KOPT-K1 (cell line): ENCODE measurements around the gene SPC25.

Source experiments
- H3K27ac ChIP-seq: fragments of 200-600 bp; sonication (generic); 2 replicates; pipeline ENCODE4 v1.5.1; 2016; ENCODE audit warnings: antibody characterized with exemption, mild to moderate bottlenecking, low read depth, low read length; ENCODE audit not compliant: poor library complexity, severe bottlenecking
- H3K36me3 ChIP-seq: fragments of 200-600 bp; sonication (generic); 2 replicates; pipeline ENCODE4 v1.5.1; 2017; ENCODE audit warnings: antibody characterized with exemption, mild to moderate bottlenecking, low read length, moderate library complexity; ENCODE audit not compliant: insufficient read depth
- H3K9me3 ChIP-seq: fragments of 200-600 bp; sonication (generic); 2 replicates; pipeline ENCODE4 v1.5.1; 2017; ENCODE audit warnings: antibody characterized with exemption, low read length, mild to moderate bottlenecking; ENCODE audit not compliant: insufficient read depth, poor library complexity, severe bottlenecking

The SPC25 gene

GRCh38 chr2:168913495-168913894 lies 23.3 kb upstream of the SPC25 start:
- Histone ChIP-seq H3K9me3 (peaks cover 7% of the 10 kb centered on the region), H3K36me3 (no peaks in the 10 kb centered on the region), H3K27ac (no peak overlapping the region)

GRCh38 chr2:168912901-168913369 lies 22.7 kb upstream of the SPC25 start:
- Histone ChIP-seq H3K9me3 (peaks cover 7% of the 10 kb centered on the region), H3K36me3 (no peaks in the 10 kb centered on the region), H3K27ac (no peak overlapping the region)

- Histone ChIP-seq H3K36me3 (no peaks in the 10 kb centered on the region), H3K9me3 (peaks cover 7% of the 10 kb centered on the region), H3K27ac (no peak overlapping the region)
These were observed 22.2 kb upstream of the SPC25 start for GRCh38 chr2:168912466-168912865.

GRCh38 chr2:168910330-168910729 lies 20.1 kb upstream of the SPC25 start:
- Histone ChIP-seq H3K27ac (no peak overlapping the region), H3K36me3 (no peaks in the 10 kb centered on the region), H3K9me3 (peaks cover under 1% of the 10 kb centered on the region)

- H3K27ac ChIP-seq, result no peak overlapping the region
- H3K36me3 ChIP-seq, result no peaks in the 10 kb centered on the region
- H3K9me3 ChIP-seq, result no peaks in the 10 kb centered on the region
These were observed 17.9 kb upstream of the SPC25 start for GRCh38 chr2:168907940-168908662.

GRCh38 chr2:168904358-168904757 lies 14.1 kb upstream of the SPC25 start:
- Histone ChIP-seq H3K27ac (no peak overlapping the region), H3K9me3 (no peaks in the 10 kb centered on the region)

GRCh38 chr2:168903888-168904287 lies 13.7 kb upstream of the SPC25 start:
- Histone ChIP-seq H3K9me3 (no peaks in the 10 kb centered on the region), H3K27ac (no peak overlapping the region), H3K36me3 (no peaks in the 10 kb centered on the region)

More at GRCh38 chr2:168904358-168904757, 14.1 kb upstream of the SPC25 start:
- H3K36me3 ChIP-seq, result no peaks in the 10 kb centered on the region

- Histone ChIP-seq H3K36me3 (no peaks in the 10 kb centered on the region), H3K9me3 (no peaks in the 10 kb centered on the region), H3K27ac (no peak within 1 kb of the TSS)
These were observed 10.8 kb upstream of the SPC25 start, which contains the start of gene G6PC2 for GRCh38 chr2:168901003-168901402. Gene G6PC2, plus strand, starts transcription at chr2:168901291. Its CDS starts 41 bp downstream, at chr2:168901332.

- Histone ChIP-seq H3K27ac (no peak overlapping the region), H3K36me3 (no peaks in the 10 kb centered on the region), H3K9me3 (no peaks in the 10 kb centered on the region)
These were observed 7.2 kb upstream of the SPC25 start for GRCh38 chr2:168897449-168897848.

- H3K27ac ChIP-seq, result no peak overlapping the region
- no peaks in the 10 kb centered on the region for H3K9me3 ChIP-seq
- H3K36me3 ChIP-seq, result no peaks in the 10 kb centered on the region
These were observed 6.6 kb upstream of the SPC25 start for GRCh38 chr2:168896783-168897182.

- Histone ChIP-seq H3K9me3 (no peaks in the 10 kb centered on the region), H3K36me3 (no peaks in the 10 kb centered on the region), H3K27ac (no peak overlapping the region)
These were observed 5.5 kb upstream of the SPC25 start for GRCh38 chr2:168895771-168896170.

GRCh38 chr2:168894720-168895119 lies 4.5 kb upstream of the SPC25 start:
- Histone ChIP-seq H3K9me3 (no peaks in the 10 kb centered on the region), H3K27ac (no peak overlapping the region), H3K36me3 (no peaks in the 10 kb centered on the region)

GRCh38 chr2:168894101-168894500 lies 3.9 kb upstream of the SPC25 start:
- Histone ChIP-seq H3K9me3 (no peaks in the 10 kb centered on the region), H3K27ac (no peak overlapping the region), H3K36me3 (no peaks in the 10 kb centered on the region)

GRCh38 chr2:168892327-168892726 lies 2.1 kb upstream of the SPC25 start:
- no peak overlapping the region for H3K27ac ChIP-seq
- peaks cover 12% of the 10 kb centered on the region for H3K36me3 ChIP-seq
- H3K9me3 ChIP-seq, result no peaks in the 10 kb centered on the region

- Histone ChIP-seq H3K27ac (peak overlapping the region; percentile 77), H3K9me3 (no peaks in the 10 kb centered on the region), H3K36me3 (peaks cover 39% of the 10 kb centered on the region)
These were observed 610 bp downstream of the SPC25 start for GRCh38 chr2:168889635-168890005.

- H3K27ac ChIP-seq, result no peak overlapping the region
- peaks cover 59% of the 10 kb centered on the region for H3K36me3 ChIP-seq
- H3K9me3 ChIP-seq, result no peaks in the 10 kb centered on the region
These were observed 5.3 kb downstream of the SPC25 start for GRCh38 chr2:168884975-168885374.
